ENCODE data around the gene PTPRCAP.

PTPRCAP gene

GRCh38 chr11:67423891-67424613 is 13.4 kb downstream of the PTPRCAP start:
- no peak for DNase-seq (ENCODE audit: low read depth in 1 of 2, low spot score in 1 of 2)
- no peak for TF ChIP-seq GABPA (IDR thresholded peaks at IDR 0.05; ENCODE audit: low read depth)
- H3K4me3 ChIP-seq (replicated peaks; ENCODE audit: insufficient read depth, low read length) = no peak overlapping the region
- no peaks in the 10 kb centered on the region for H3K27me3 ChIP-seq (ENCODE audit: insufficient read depth, poor library complexity, severe bottlenecking)
- no peak overlapping the region for H3K27ac ChIP-seq (replicated peaks)

- Histone ChIP-seq H3K27ac (replicated peaks) (no peak overlapping the region), H3K4me3 (replicated peaks; ENCODE audit: insufficient read depth, low read length) (no peak overlapping the region), H3K27me3 (ENCODE audit: insufficient read depth, poor library complexity, severe bottlenecking) (no peaks in the 10 kb centered on the region)
- TF ChIP-seq POLR2AphosphoS5 (IDR thresholded peaks at IDR 0.05; ENCODE audit: low read depth) (no peak), SPI1 (IDR thresholded peaks at IDR 0.05; ENCODE audit: borderline replicate concordance, low read depth) (no peak), GABPA (IDR thresholded peaks at IDR 0.05; ENCODE audit: low read depth) (no peak), REST (IDR thresholded peaks at IDR 0.05; ENCODE audit: insufficient replicate concordance, low read depth) (no peak)
- TF ChIP-seq, protein P1, sequence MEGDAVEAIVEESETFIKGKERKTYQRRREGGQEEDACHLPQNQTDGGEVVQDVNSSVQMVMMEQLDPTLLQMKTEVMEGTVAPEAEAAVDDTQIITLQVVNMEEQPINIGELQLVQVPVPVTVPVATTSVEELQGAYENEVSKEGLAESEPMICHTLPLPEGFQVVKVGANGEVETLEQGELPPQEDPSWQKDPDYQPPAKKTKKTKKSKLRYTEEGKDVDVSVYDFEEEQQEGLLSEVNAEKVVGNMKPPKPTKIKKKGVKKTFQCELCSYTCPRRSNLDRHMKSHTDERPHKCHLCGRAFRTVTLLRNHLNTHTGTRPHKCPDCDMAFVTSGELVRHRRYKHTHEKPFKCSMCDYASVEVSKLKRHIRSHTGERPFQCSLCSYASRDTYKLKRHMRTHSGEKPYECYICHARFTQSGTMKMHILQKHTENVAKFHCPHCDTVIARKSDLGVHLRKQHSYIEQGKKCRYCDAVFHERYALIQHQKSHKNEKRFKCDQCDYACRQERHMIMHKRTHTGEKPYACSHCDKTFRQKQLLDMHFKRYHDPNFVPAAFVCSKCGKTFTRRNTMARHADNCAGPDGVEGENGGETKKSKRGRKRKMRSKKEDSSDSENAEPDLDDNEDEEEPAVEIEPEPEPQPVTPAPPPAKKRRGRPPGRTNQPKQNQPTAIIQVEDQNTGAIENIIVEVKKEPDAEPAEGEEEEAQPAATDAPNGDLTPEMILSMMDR (IDR thresholded peaks at IDR 0.05; ENCODE audit: insufficient read depth, low read length) = no peak
- no peak for DNase-seq (ENCODE audit: low read depth in 1 of 2, low spot score in 1 of 2)
Observed at GRCh38 chr11:67423466-67423865, 14.0 kb downstream of the PTPRCAP start.

DNA sequence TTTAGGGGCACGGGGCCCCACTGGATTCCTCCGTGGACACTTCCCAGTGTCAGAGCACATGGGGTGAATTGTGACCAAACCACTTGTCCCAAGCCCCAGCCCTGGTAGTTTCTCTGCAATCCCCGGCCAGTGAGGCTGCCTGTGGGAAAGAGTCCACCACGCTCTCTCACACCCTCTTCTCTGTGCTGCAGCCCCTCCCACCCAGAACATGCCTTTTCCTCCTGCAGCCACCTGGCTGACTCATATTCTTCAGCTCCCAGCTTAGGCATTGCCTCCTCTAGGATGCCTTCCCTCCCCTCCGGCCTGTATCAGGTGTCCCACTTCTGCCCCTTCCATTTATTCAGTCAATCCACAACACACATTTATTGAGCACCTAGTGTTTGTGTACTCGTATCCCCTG is 14.6 kb downstream of the PTPRCAP start:
- DNase-seq (ENCODE audit: low read depth in 1 of 2, low spot score in 1 of 2) = no peak
- TF ChIP-seq, protein P1 (IDR thresholded peaks at IDR 0.05; ENCODE audit: insufficient read depth, low read length) = no peak
- no peak for TF ChIP-seq POLR2AphosphoS5 (IDR thresholded peaks at IDR 0.05; ENCODE audit: low read depth)
- no peaks in the 10 kb centered on the region for H3K27me3 ChIP-seq (ENCODE audit: insufficient read depth, poor library complexity, severe bottlenecking)
- H3K27ac ChIP-seq (replicated peaks) = no peak overlapping the region
- no peak overlapping the region for H3K4me3 ChIP-seq (replicated peaks; ENCODE audit: insufficient read depth, low read length)

DNA sequence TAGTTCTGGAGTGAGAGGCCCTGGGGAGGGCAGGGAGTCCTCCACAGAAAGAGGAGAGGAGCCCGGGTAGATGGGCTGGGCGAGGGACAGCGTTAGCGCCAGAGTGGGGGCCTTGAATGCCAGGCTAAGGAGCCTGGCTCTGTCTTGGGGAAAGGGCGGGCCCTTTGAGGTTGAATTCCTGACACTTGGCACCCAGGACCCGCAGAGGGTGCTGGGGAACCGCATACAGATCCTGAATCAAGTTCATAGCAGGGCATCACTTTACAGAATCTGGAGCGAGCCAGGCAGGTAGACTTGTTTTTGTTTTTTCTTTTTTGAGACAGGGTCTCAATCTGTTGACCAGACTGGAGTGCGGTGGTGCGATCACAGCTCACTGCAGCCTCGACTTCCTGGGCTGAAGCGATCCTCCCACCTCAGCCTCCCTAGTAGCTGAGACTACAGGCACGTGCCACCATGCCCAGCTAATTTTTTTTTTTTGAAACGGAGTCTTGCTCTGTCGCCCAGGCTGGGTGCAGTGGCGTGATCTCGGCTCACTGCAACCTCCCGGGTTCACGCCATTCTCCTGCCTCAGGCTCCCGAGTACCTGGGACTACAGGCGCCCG is 16.0 kb downstream of the PTPRCAP start:
- TF ChIP-seq SPI1 (IDR thresholded peaks at IDR 0.05; ENCODE audit: borderline replicate concordance, low read depth) (no peak), POLR2AphosphoS5 (IDR thresholded peaks at IDR 0.05; ENCODE audit: low read depth) (no peak), GABPA (IDR thresholded peaks at IDR 0.05; ENCODE audit: low read depth) (no peak), REST (IDR thresholded peaks at IDR 0.05; ENCODE audit: insufficient replicate concordance, low read depth) (no peak)
- TF ChIP-seq, protein P1 (IDR thresholded peaks at IDR 0.05; ENCODE audit: insufficient read depth, low read length) = no peak
- peak overlapping the region; percentile 35 for H3K4me3 ChIP-seq (replicated peaks; ENCODE audit: insufficient read depth, low read length)
- no peak overlapping the region for H3K27ac ChIP-seq (replicated peaks)
- H3K27me3 ChIP-seq (ENCODE audit: insufficient read depth, poor library complexity, severe bottlenecking) = no peaks in the 10 kb centered on the region
- DNase-seq (ENCODE audit: low read depth in 1 of 2, low spot score in 1 of 2) = no peak

Data from HL-60 (cell line).